ENCODE data around the gene LYZL2.

DNA sequence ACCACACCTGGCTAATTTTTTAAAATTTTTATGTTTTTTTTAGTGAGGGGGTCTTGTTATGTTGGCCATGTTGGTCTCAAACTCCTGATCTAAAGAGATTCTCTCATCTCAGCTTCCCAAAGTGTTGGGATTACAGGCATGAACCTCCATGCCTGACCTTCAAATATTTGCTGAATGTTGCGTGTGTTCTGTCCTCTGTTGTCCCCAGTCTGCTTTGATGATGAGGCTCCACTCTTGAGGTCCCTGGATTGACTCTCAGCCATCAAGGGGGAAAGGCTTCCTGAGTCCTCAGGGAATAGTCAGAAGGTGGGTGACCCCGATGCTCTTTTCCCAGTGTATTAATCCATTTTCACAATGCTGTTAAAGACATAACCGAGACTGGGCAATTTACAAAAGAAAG is 26.0 kb downstream of the LYZL2 start:
- TF ChIP-seq, protein P1, sequence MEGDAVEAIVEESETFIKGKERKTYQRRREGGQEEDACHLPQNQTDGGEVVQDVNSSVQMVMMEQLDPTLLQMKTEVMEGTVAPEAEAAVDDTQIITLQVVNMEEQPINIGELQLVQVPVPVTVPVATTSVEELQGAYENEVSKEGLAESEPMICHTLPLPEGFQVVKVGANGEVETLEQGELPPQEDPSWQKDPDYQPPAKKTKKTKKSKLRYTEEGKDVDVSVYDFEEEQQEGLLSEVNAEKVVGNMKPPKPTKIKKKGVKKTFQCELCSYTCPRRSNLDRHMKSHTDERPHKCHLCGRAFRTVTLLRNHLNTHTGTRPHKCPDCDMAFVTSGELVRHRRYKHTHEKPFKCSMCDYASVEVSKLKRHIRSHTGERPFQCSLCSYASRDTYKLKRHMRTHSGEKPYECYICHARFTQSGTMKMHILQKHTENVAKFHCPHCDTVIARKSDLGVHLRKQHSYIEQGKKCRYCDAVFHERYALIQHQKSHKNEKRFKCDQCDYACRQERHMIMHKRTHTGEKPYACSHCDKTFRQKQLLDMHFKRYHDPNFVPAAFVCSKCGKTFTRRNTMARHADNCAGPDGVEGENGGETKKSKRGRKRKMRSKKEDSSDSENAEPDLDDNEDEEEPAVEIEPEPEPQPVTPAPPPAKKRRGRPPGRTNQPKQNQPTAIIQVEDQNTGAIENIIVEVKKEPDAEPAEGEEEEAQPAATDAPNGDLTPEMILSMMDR (conservative IDR thresholded peaks at IDR 0.05 in 1 of 2, IDR thresholded peaks at IDR 0.05 in 1 of 2; ENCODE audit: extremely low read depth in 1 of 2, insufficient read depth in 1 of 2, low read depth in 1 of 2, low read length in 2 of 2) = no peak
- no peak for TF ChIP-seq EZH2 (IDR thresholded peaks at IDR 0.05; ENCODE audit: borderline replicate concordance, low read length)
